Measurements from ENCODE around the gene KAZN. TPM values are rescaled to one million over a fixed set of nuclear protein-coding genes. Genes with fewer than 3 reads are reported as not detected.

KAZN gene
- total RNA-seq, 2 donors from 2014 or later = 9.8 to 12.2 TPM

- DNase-seq = no peak
Observed at GRCh38 chr1:14936815-14937214, 338.3 kb downstream of the KAZN start.

GRCh38 chr1:14937288-14937949, 338.9 kb downstream of the KAZN start:
- Histone ChIP-seq H3K27me3 (no peaks in the 10 kb centered on the region), H3K9me3 (no peaks in the 10 kb centered on the region), H3K4me1 (no peaks in the 10 kb centered on the region), H3K36me3 (no peaks in the 10 kb centered on the region), H3K9ac (ENCODE audit: low read depth in 2 of 2, low read length in 2 of 2) (no peak overlapping the region), H3K4me3 (no peak overlapping the region), H3K27ac (no peak overlapping the region)
- DNase-seq = no peak
- no peak for TF ChIP-seq CTCF (IDR thresholded peaks at IDR 0.05)
- intact Hi-C loops (cut with DNase I) = no loop called here

More at GRCh38 chr1:14936815-14937214, 338.3 kb downstream of the KAZN start:
- TF ChIP-seq CTCF (IDR thresholded peaks at IDR 0.05) = no peak
- H3K9ac ChIP-seq (ENCODE audit: low read depth in 2 of 2, low read length in 2 of 2) = no peak overlapping the region
- no peaks in the 10 kb centered on the region for H3K36me3 ChIP-seq
- intact Hi-C loops (cut with DNase I) = no loop called here
- no peaks in the 10 kb centered on the region for H3K9me3 ChIP-seq
- no peak overlapping the region for H3K4me3 ChIP-seq
- no peak overlapping the region for H3K27ac ChIP-seq
- no peaks in the 10 kb centered on the region for H3K27me3 ChIP-seq
- no peaks in the 10 kb centered on the region for H3K4me1 ChIP-seq

GRCh38 chr1:14939527-14940284, 341.2 kb downstream of the KAZN start:
- H3K9me3 ChIP-seq = no peaks in the 10 kb centered on the region
- H3K9ac ChIP-seq (ENCODE audit: low read depth in 2 of 2, low read length in 2 of 2) = no peak overlapping the region
- H3K27me3 ChIP-seq = no peaks in the 10 kb centered on the region
- no peak for TF ChIP-seq CTCF (IDR thresholded peaks at IDR 0.05)
- DNase-seq = no peak
- no peaks in the 10 kb centered on the region for H3K36me3 ChIP-seq
- intact Hi-C loops (cut with DNase I) = no loop called here
- no peak overlapping the region for H3K27ac ChIP-seq
- H3K4me1 ChIP-seq = no peaks in the 10 kb centered on the region
- H3K4me3 ChIP-seq = no peak overlapping the region

GRCh38 chr1:14940285-14940870, 341.9 kb downstream of the KAZN start:
- Histone ChIP-seq H3K27ac (no peak overlapping the region), H3K4me1 (peaks cover under 1% of the 10 kb centered on the region), H3K27me3 (no peaks in the 10 kb centered on the region), H3K9ac (ENCODE audit: low read depth in 2 of 2, low read length in 2 of 2) (no peak overlapping the region), H3K36me3 (no peaks in the 10 kb centered on the region), H3K9me3 (no peaks in the 10 kb centered on the region), H3K4me3 (no peak overlapping the region)
- intact Hi-C loops (cut with DNase I) = no loop called here
- TF ChIP-seq CTCF (IDR thresholded peaks at IDR 0.05) = no peak
- DNase-seq = no peak

- no peak for DNase-seq
- TF ChIP-seq CTCF (IDR thresholded peaks at IDR 0.05) = no peak
- intact Hi-C loops (cut with DNase I) = no loop called here
- Histone ChIP-seq H3K27me3 (no peaks in the 10 kb centered on the region), H3K4me3 (no peak overlapping the region), H3K4me1 (peaks cover 12% of the 10 kb centered on the region), H3K9me3 (no peaks in the 10 kb centered on the region), H3K36me3 (no peaks in the 10 kb centered on the region), H3K27ac (no peak overlapping the region), H3K9ac (ENCODE audit: low read depth in 2 of 2, low read length in 2 of 2) (no peak overlapping the region)
Observed at GRCh38 chr1:14941864-14942263, 343.4 kb downstream of the KAZN start.

Measured in colonic mucosa (tissue), 4 donors.